Measurements from ENCODE around the gene SPEF2. TPM values are rescaled to one million over a fixed set of nuclear protein-coding genes. Genes with fewer than 3 reads are reported as not detected.

SPEF2 gene
- total and polyA plus RNA-seq, 2 experiments from 2014 or later = 0.17 to 0.21 TPM

DNA sequence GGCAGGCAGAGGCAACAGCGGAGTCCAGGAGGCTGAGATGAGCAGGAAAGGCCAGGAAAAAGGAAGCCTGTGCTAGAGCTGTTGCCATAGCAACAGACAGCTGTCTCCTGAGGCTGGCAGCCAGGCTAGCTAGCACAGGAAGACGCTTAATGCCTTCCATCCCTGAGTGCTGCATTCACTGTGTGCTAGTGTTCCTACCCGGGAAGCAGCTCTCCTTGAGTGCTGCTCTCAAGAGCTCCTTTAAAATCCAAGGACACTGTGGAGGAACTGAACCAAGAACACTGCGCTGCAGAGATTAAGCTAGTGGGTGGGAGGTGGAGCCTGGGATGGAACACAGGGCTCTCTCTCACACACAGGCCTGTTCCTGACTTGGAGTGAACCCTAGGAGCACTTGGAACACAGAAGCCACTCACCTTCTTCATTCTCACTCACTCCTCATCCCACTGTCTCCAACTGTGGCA lies 185.6 kb downstream of the SPEF2 start:
- H3K4me1 ChIP-seq (ENCODE audit: insufficient read depth) = no peaks in the 10 kb centered on the region
- Mint-ChIP-seq H3K9me3 (no peaks in the 10 kb centered on the region), H3K4me1 (peaks cover 6% of the 10 kb centered on the region), H3K27ac (no peak overlapping the region), H3K27me3 (ENCODE audit: insufficient read depth, low read depth, poor library complexity) (peaks cover 4% of the 10 kb centered on the region), H3K4me3 (no peak overlapping the region), H3K36me3 (ENCODE audit: low read depth) (no peaks in the 10 kb centered on the region)
- H4K20me1 ChIP-seq (replicated peaks; ENCODE audit: insufficient read depth) = no peaks in the 10 kb centered on the region
- no peak overlapping the region for H3K4me2 ChIP-seq
- H2AFZ ChIP-seq = no peak overlapping the region
- TF ChIP-seq EZH2 (IDR thresholded peaks at IDR 0.05; ENCODE audit: low read depth, unreplicated experiment) (no peak), ETS1 (IDR thresholded peaks at IDR 0.05) (no peak), EZH2phosphoT487 (IDR thresholded peaks at IDR 0.05; ENCODE audit: unreplicated experiment) (no peak)
- H3K4me3 ChIP-seq = no peak overlapping the region
- H3K9me2 ChIP-seq (ENCODE audit: insufficient read depth) = no peaks in the 10 kb centered on the region
- no peaks in the 10 kb centered on the region for H3K79me2 ChIP-seq (replicated peaks; ENCODE audit: insufficient read depth)
- no peaks in the 10 kb centered on the region for H3F3A ChIP-seq (replicated peaks; ENCODE audit: low read depth)
- no peaks in the 10 kb centered on the region for H3K27me3 ChIP-seq (ENCODE audit: insufficient read depth)
- DNase-seq (ENCODE audit: low spot score) (peak; percentile 77), ATAC-seq (peak; percentile 89)
- H3K36me3 ChIP-seq (ENCODE audit: insufficient read depth) = no peaks in the 10 kb centered on the region
- no peak overlapping the region for H3K27ac ChIP-seq (ENCODE audit: low read depth)

- Histone ChIP-seq H3K4me3 (no peak overlapping the region), H4K20me1 (replicated peaks; ENCODE audit: insufficient read depth) (no peaks in the 10 kb centered on the region), H3K36me3 (ENCODE audit: insufficient read depth) (no peaks in the 10 kb centered on the region), H3K79me2 (replicated peaks; ENCODE audit: insufficient read depth) (no peaks in the 10 kb centered on the region), H2AFZ (no peak overlapping the region), H3K27ac (ENCODE audit: low read depth) (no peak overlapping the region), H3K27me3 (ENCODE audit: insufficient read depth) (no peaks in the 10 kb centered on the region), H3F3A (replicated peaks; ENCODE audit: low read depth) (no peaks in the 10 kb centered on the region), H3K9me2 (ENCODE audit: insufficient read depth) (no peaks in the 10 kb centered on the region), H3K4me1 (ENCODE audit: insufficient read depth) (no peaks in the 10 kb centered on the region), H3K4me2 (no peak overlapping the region)
- Mint-ChIP-seq H3K4me1 (peaks cover 6% of the 10 kb centered on the region; the same call in 2 of the 3 replicates), H3K36me3 (ENCODE audit: low read depth) (no peaks in the 10 kb centered on the region), H3K9me3 (no peaks in the 10 kb centered on the region), H3K27me3 (ENCODE audit: insufficient read depth, low read depth, poor library complexity) (peaks cover 3% of the 10 kb centered on the region), H3K27ac (no peak overlapping the region), H3K4me3 (no peak overlapping the region)
- ATAC-seq (no peak), DNase-seq (ENCODE audit: low spot score) (no peak)
- TF ChIP-seq, protein P1, sequence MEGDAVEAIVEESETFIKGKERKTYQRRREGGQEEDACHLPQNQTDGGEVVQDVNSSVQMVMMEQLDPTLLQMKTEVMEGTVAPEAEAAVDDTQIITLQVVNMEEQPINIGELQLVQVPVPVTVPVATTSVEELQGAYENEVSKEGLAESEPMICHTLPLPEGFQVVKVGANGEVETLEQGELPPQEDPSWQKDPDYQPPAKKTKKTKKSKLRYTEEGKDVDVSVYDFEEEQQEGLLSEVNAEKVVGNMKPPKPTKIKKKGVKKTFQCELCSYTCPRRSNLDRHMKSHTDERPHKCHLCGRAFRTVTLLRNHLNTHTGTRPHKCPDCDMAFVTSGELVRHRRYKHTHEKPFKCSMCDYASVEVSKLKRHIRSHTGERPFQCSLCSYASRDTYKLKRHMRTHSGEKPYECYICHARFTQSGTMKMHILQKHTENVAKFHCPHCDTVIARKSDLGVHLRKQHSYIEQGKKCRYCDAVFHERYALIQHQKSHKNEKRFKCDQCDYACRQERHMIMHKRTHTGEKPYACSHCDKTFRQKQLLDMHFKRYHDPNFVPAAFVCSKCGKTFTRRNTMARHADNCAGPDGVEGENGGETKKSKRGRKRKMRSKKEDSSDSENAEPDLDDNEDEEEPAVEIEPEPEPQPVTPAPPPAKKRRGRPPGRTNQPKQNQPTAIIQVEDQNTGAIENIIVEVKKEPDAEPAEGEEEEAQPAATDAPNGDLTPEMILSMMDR (conservative IDR thresholded peaks at IDR 0.05; ENCODE audit: low read depth in 2 of 2) = no peak
- TF ChIP-seq STAT1 (IDR thresholded peaks at IDR 0.05; ENCODE audit: unreplicated experiment) = no peak
- TF ChIP-seq EZH2 (IDR thresholded peaks at IDR 0.05; ENCODE audit: low read depth, unreplicated experiment) = no peak
- no peak for TF ChIP-seq ZNF462 (CRISPR knock-in tag; IDR thresholded peaks at IDR 0.05)
- no peak for TF ChIP-seq EZH2phosphoT487 (IDR thresholded peaks at IDR 0.05; ENCODE audit: unreplicated experiment)
- TF ChIP-seq CREB1 (CRISPR knock-in tag; IDR thresholded peaks at IDR 0.05; ENCODE audit: low read depth) = no peak
- no peak for TF ChIP-seq ZNF331 (CRISPR knock-in tag; IDR thresholded peaks at IDR 0.05; ENCODE audit: low read depth)
- TF ChIP-seq JUNB (IDR thresholded peaks at IDR 0.05; ENCODE audit: unreplicated experiment) = no peak
Measured at GRCh38 chr5:35804201-35804653, 186.6 kb downstream of the SPEF2 start.
